Measurements from ENCODE around the gene AQP1. TPM values are rescaled to one million over a fixed set of nuclear protein-coding genes. Genes with fewer than 3 reads are reported as not detected.

The AQP1 gene
- total RNA-seq, 2 donors from 2014 or later, result 0.08 TPM; not detected in 1

DNA sequence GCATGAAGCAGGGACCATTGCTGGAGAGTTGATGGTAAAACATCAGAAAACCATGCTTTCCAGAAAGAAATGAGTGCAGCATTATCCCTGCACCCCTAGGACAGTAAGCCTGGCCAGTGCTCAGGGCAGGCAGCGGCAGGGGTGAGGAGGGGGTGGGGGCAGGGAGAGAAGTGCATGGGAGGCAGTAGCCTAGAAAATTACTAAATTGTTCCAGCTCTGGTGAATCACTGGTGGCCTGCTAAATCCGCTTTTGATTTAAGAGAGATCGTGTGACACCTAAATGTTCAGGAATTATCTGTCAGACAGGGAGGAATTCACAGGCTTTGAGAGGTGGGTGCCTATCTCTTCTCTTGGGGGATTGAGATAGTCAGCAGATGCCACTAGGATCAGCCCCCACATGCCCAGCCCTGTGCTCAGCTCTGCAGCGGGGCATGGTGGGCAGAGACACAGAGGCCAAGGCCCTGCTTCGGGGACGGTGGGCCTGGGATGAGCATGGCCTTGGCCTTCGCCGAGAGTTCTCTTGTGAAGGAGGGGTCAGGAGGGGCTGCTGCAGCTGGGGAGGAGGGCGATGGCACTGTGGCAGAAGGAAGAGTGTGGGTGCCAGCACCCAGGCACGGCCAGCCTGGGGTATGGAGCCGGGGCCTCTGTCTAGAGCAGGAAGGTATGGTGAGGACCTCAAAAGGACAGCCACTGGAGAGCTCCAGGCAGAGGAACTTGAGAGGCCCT, 5.0 kb upstream of the AQP1 start:
- Mint-ChIP-seq H3K36me3 (ENCODE audit: low read depth) (no peaks in the 10 kb centered on the region), H3K27ac (no peak overlapping the region), H3K4me1 (no peaks in the 10 kb centered on the region), H3K27me3 (no peaks in the 10 kb centered on the region), H3K9me3 (no peaks in the 10 kb centered on the region), H3K4me3 (no peak overlapping the region)
- ATAC-seq (replicated peaks), result no peak

GRCh38 chr7:30907527-30908267, 4.0 kb upstream of the AQP1 start:
- Mint-ChIP-seq H3K9me3 (no peaks in the 10 kb centered on the region), H3K4me3 (no peak overlapping the region), H3K36me3 (ENCODE audit: low read depth) (no peaks in the 10 kb centered on the region), H3K4me1 (no peaks in the 10 kb centered on the region), H3K27me3 (no peaks in the 10 kb centered on the region), H3K27ac (no peak overlapping the region)
- ATAC-seq (replicated peaks), result no peak

DNA sequence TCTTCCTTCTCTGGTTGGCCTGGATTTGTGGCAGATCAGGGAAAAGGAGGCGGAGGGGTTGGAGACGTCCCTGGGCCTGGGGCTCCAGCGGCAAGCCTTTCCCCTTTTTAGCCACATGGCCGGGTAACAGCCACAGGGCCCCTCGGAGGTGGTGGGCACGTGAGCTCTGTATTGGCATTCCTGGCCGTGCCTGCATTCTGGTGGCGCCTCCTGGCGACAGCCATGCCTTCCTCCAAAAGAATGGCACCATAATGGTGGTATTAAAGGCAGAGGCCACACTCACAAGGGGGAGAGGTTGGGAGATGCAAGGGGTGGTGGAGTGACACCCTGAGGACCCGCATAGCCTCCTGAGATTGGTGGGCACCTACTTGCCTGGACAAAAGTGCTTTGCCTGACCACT, 3.0 kb upstream of the AQP1 start:
- no peaks in the 10 kb centered on the region for H3K27me3 Mint-ChIP-seq
- no peak overlapping the region for H3K27ac Mint-ChIP-seq
- no peak overlapping the region for H3K4me3 Mint-ChIP-seq
- H3K4me1 Mint-ChIP-seq, result no peaks in the 10 kb centered on the region
- no peaks in the 10 kb centered on the region for H3K36me3 Mint-ChIP-seq (ENCODE audit: low read depth)
- no peaks in the 10 kb centered on the region for H3K9me3 Mint-ChIP-seq
- no peak for ATAC-seq (replicated peaks)

DNA sequence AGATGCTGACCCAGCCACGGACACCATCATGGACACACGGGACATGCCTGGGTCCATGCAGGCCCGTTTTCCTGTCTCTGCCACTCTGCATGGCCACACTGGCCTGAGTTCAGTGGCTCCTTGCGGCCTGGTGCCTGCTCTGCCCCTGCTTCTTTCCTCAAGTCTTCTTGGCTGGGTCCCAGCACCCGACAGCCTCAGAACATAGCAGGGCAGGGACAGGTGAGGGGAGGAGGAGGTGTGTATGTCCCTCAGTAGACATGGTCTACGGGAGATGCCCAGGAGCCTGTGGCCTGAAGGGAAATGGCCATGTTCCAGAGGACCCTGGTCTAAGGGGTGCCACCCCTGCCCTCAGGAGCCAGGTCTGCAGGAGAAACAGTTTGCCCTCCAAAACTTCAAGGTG, 2.2 kb upstream of the AQP1 start:
- Mint-ChIP-seq H3K4me1 (no peaks in the 10 kb centered on the region), H3K36me3 (ENCODE audit: low read depth) (no peaks in the 10 kb centered on the region), H3K27ac (no peak overlapping the region), H3K9me3 (no peaks in the 10 kb centered on the region), H3K27me3 (no peaks in the 10 kb centered on the region), H3K4me3 (no peak overlapping the region)
- no peak for ATAC-seq (replicated peaks)

GRCh38 chr7:30910411-30911073, 1.1 kb upstream of the AQP1 start:
- Mint-ChIP-seq H3K27ac (no peak overlapping the region), H3K4me1 (no peaks in the 10 kb centered on the region), H3K27me3 (no peaks in the 10 kb centered on the region), H3K9me3 (no peaks in the 10 kb centered on the region), H3K36me3 (ENCODE audit: low read depth) (no peaks in the 10 kb centered on the region), H3K4me3 (no peak overlapping the region)
- ATAC-seq (replicated peaks), result no peak

DNA sequence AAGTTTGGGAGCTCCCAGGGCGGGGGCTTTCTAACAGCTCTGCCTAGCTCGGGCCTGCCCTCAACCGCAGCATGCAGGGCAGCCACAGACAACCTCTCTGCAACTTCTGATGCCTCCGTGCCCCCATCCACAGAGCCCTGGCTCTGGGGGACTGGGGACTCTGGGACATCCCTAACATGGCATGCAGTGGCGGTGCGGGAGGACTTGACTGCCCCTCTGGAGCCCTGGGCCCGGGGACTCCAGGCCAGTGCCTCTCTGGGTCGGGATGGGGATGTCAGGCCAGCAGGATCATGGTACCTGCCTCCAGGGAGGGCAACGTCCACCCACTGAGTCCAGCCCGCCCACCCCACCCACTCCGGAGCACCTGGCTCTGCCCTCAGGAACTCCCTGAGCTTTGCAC, 520 bp upstream of the AQP1 start:
- ATAC-seq (replicated peaks), result no peak
- Mint-ChIP-seq H3K27me3 (no peaks in the 10 kb centered on the region), H3K9me3 (no peaks in the 10 kb centered on the region), H3K27ac (no peak overlapping the region), H3K4me1 (no peaks in the 10 kb centered on the region), H3K4me3 (no peak overlapping the region), H3K36me3 (ENCODE audit: low read depth) (no peaks in the 10 kb centered on the region)

- no peaks in the 10 kb centered on the region for H3K27me3 Mint-ChIP-seq
- H3K4me1 Mint-ChIP-seq, result no peaks in the 10 kb centered on the region
- H3K4me3 Mint-ChIP-seq, result no peak overlapping the region
- H3K27ac Mint-ChIP-seq, result no peak overlapping the region
- H3K9me3 Mint-ChIP-seq, result no peaks in the 10 kb centered on the region
- no peaks in the 10 kb centered on the region for H3K36me3 Mint-ChIP-seq (ENCODE audit: low read depth)
- no peak for ATAC-seq (replicated peaks)
Observed at GRCh38 chr7:30912021-30912730, 523 bp downstream of the AQP1 start.

DNA sequence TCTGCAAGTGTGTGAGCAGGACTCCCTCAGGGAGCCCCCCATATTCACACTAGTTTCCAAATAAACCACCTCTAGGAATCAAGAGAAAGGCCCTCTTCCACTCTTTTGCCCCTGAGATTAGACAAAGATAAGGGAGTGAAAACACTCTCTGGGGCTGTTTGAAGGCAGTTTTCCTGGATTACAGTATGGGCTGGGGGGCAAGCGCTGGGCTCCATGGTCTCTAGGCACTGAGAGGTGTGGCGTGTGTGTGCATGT, 1.0 kb downstream of the AQP1 start:
- no peak overlapping the region for H3K4me3 Mint-ChIP-seq
- H3K9me3 Mint-ChIP-seq, result no peaks in the 10 kb centered on the region
- no peak overlapping the region for H3K27ac Mint-ChIP-seq
- no peak for ATAC-seq (replicated peaks)
- H3K27me3 Mint-ChIP-seq, result no peaks in the 10 kb centered on the region
- no peaks in the 10 kb centered on the region for H3K4me1 Mint-ChIP-seq
- H3K36me3 Mint-ChIP-seq (ENCODE audit: low read depth), result no peaks in the 10 kb centered on the region

- H3K4me1 Mint-ChIP-seq, result no peaks in the 10 kb centered on the region
- no peaks in the 10 kb centered on the region for H3K27me3 Mint-ChIP-seq
- no peak for ATAC-seq (replicated peaks)
- no peaks in the 10 kb centered on the region for H3K36me3 Mint-ChIP-seq (ENCODE audit: low read depth)
- H3K9me3 Mint-ChIP-seq, result no peaks in the 10 kb centered on the region
- no peak overlapping the region for H3K27ac Mint-ChIP-seq
- H3K4me3 Mint-ChIP-seq, result no peak overlapping the region
Observed at GRCh38 chr7:30912986-30913811, 1.5 kb downstream of the AQP1 start.

GRCh38 chr7:30913821-30914515, 2.3 kb downstream of the AQP1 start:
- H3K27ac Mint-ChIP-seq, result no peak overlapping the region

DNA sequence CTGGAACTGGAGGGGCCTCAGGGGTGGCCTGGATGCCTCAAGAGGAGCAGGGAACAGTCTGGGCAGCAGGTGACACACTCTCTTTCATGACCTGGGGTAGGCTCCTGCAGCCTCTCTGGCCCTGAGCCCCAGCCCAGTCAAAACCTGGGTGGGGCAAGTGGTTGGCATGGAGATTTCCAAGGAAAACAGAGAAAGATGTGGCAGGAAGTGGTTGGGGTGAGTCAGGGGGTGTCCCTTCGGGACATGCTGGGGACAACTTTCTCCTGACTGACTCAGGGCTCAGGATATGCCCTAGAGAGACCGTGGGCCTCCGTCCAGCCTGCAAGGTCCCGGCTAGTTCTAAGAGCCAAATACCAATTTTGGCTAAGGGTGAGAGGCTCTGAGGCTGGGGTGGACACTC, 2.9 kb downstream of the AQP1 start:
- H3K36me3 Mint-ChIP-seq (ENCODE audit: low read depth), result no peaks in the 10 kb centered on the region
- H3K27ac Mint-ChIP-seq, result peak overlapping the region; percentile 32
- no peaks in the 10 kb centered on the region for H3K27me3 Mint-ChIP-seq
- ATAC-seq (replicated peaks), result peak; percentile 66
- H3K9me3 Mint-ChIP-seq, result no peaks in the 10 kb centered on the region
- H3K4me3 Mint-ChIP-seq, result no peak overlapping the region
- H3K4me1 Mint-ChIP-seq, result no peaks in the 10 kb centered on the region

More at GRCh38 chr7:30913821-30914515, 2.3 kb downstream of the AQP1 start:
- Mint-ChIP-seq H3K9me3 (no peaks in the 10 kb centered on the region), H3K4me3 (no peak overlapping the region), H3K4me1 (no peaks in the 10 kb centered on the region), H3K27me3 (no peaks in the 10 kb centered on the region), H3K36me3 (ENCODE audit: low read depth) (no peaks in the 10 kb centered on the region)
- no peak for ATAC-seq (replicated peaks)

- H3K27ac Mint-ChIP-seq, result peak overlapping the region; percentile 32
- H3K27me3 Mint-ChIP-seq, result no peaks in the 10 kb centered on the region
- no peaks in the 10 kb centered on the region for H3K36me3 Mint-ChIP-seq (ENCODE audit: low read depth)
- H3K4me1 Mint-ChIP-seq, result no peaks in the 10 kb centered on the region
- ATAC-seq (replicated peaks), result no peak
- H3K4me3 Mint-ChIP-seq, result no peak overlapping the region
- H3K9me3 Mint-ChIP-seq, result no peaks in the 10 kb centered on the region
Observed at GRCh38 chr7:30915005-30915601, 3.5 kb downstream of the AQP1 start.

DNA sequence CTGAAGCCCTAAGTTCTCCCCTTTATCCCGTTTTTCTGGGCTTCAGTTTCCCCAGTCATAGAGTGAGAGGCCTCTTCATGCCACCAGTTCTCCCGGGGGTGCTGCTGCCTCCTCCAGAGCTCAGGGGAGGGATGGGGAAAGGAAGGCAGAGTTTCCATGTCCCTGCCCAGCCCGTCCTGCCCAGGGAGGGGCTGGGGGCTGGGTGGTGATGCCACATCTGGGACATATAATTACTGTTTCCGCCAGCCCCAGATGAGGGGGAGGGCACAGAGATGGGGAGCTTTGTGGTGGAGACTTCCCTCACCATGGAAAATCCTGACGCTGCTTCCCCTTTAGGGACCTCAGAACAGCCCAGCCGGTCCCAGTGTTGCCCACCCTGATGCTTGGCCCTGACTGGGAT, 4.1 kb downstream of the AQP1 start:
- no peaks in the 10 kb centered on the region for H3K9me3 Mint-ChIP-seq
- no peak overlapping the region for H3K4me3 Mint-ChIP-seq
- no peak for ATAC-seq (replicated peaks)
- H3K36me3 Mint-ChIP-seq (ENCODE audit: low read depth), result no peaks in the 10 kb centered on the region
- H3K4me1 Mint-ChIP-seq, result no peaks in the 10 kb centered on the region
- H3K27me3 Mint-ChIP-seq, result no peaks in the 10 kb centered on the region
- no peak overlapping the region for H3K27ac Mint-ChIP-seq

All from activated T-helper 17 cell treated with anti-CD3 and anti-CD28 coated beads, Interleukin-2, amount 50 U/mL, for 72 hours (primary cell).